NCI-H82 treated with DMSO at 0.1 percent for 48 hours (cell line): ENCODE measurements around the gene COL19A1.
"Not testable (repeated sequence)": the region's sequence is repeated elsewhere in the genome, so short reads cannot be mapped to it uniquely, and the experiment has no call there.

Source experiments
- DNase-seq: peaks from one replicate; lab custom pipeline; 2025; ENCODE audit not compliant: unreplicated experiment; lab: John Stamatoyannopoulos, UW

The COL19A1 gene

DNA sequence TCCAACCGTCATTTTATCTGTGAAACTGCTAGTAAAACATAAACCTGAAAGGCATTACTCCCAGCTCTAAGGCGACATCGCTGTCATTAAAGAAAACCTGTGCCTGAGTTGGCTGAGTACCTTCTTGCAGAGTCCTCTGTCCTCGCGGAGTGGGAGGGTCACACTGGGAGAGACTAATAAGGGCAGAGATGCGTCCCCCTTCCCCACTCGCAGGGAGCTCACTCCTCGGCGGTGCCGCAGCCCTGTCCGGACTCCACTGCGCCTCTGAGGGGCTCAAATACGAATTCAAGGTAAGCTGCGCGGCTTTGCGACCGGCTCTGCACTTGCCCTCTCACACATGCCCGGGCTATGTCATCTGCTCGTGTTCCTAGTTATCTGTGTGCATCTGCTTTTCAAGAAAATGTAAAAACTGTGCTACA, at the start of gene COL19A1:
Gene COL19A1, plus strand, starts transcription at position 206 of the 419 bp plus-strand sequence. CDS start 13,012 bp downstream, outside the sequence.
- DNase-seq: no peak

GRCh38 chr6:69816569-69816968, 49.8 kb upstream of the COL19A1 start:
- no peak for DNase-seq

DNA sequence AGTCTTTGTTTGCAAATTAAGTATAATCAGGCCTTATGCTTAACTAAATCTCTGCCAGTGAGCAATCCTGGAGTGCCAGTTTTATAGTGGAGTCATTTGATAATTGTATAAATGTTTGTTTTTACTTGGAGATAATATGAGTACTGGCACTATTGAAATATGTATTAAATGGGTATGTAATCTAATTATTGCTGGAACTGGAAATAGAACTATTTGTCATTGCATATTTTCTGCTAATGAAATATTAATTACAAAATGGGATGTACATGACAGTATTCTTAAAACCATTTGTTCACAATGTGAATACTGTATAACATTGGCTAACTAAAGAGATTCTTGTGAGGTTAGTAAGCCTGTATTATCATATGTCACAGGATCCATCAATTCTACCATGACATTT, 49.0 kb upstream of the COL19A1 start:
- DNase-seq: no peak

DNA sequence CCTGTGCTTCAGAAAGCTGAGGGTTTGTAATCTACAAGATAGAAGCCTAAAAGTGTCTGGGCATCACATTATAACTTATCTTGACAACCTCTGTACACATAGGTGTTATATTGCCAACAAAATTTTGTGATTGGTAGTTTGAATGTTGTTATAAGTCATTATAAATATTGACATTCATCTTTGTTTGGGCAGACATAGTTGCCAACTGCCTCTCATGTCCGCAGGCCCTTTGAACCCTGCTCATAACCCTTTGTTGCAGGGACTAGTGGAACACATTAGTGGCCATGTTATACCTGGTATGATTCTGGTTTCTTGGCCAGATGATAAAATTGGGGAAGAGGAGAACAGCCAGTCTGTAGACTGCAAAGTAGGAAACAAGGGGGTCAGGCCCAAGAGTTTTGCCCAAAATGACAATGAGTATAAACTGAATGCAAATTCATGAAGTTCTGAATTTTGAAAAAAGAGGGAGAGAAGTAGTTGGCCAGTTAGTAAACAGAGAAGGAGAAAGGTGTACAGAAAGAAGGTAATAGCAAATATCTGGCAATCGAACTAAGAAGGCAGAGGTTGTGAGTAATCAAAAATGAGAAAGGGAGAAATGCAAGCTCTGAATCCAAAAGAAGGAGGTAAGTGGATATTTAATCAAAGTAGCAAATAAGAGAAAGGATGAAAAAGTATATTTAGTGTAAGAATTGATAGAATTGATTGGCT, 48.0 kb upstream of the COL19A1 start:
- DNase-seq: no peak

GRCh38 chr6:69819138-69819537, 47.2 kb upstream of the COL19A1 start:
- DNase-seq: no peak

DNA sequence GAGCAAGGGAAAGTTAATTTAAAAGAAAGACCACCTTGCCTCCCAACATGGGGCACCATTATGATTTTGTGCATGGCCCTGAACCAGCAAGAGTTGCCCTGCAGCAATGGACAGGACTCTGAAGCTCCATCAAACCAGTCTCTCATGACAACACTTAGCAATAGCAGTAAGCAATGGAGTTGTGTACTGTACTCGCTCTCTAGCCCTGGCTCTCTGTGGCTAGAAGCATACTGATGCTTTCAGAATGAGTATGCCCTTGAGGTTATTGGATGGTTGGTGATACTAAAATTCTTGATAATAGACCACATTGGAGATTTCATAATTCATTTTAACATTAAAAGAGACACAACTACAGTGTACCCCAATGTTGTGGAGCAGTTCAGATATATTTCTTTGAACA, 46.3 kb upstream of the COL19A1 start:
- no peak for DNase-seq

- DNase-seq: no peak
Measured at GRCh38 chr6:69820438-69820837, 45.9 kb upstream of the COL19A1 start.

GRCh38 chr6:69824355-69824754, 42.0 kb upstream of the COL19A1 start:
- DNase-seq: not testable (repeated sequence)

DNA sequence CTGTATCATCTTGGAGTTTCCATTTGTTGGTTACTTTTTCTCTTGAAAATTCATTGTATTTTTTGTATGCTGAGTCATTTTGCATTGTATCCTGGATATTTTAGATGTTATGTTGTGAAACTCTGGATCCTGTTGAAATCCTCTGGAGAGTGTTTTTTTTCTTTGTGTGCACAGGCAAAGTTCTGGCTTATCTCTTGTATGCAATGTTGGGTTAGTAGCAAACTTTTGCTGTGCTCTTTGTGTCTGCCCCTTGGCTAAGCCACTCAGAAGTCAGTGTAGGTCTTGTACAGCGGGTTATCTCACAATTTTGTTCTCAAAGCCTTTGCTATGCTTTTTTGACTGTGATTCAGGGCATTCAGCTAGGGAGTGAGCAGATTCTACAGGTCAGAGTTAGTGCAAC, 40.5 kb upstream of the COL19A1 start:
- no peak for DNase-seq

DNA sequence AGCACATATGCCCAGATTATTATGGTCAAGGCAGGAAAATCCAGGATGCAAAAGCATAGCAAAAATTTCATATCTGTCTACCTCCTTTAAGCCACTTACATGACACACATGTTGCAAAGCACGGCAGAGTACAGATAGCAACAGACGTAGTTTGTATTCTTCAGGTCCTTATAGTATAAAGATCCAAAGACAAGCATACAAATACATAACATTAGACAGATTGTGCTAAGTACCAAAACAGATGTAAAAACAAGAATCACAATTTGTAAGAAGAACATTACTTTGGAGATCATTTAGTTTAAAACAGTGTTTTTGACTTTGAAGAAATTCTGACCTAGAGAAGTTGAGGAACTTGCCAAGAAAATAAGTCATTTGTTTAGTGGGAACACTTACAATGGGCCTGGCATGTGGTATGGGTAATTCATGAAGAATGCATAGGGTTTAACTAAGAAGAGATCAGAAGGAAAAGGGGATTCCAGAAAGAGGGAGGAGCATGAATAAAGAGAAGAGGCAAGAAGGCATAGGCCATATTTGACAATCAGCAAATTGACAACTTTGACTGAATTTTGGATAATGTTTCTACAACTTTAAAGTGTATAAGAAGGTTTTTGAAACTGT, 39.0 kb upstream of the COL19A1 start:
- no peak for DNase-seq

DNA sequence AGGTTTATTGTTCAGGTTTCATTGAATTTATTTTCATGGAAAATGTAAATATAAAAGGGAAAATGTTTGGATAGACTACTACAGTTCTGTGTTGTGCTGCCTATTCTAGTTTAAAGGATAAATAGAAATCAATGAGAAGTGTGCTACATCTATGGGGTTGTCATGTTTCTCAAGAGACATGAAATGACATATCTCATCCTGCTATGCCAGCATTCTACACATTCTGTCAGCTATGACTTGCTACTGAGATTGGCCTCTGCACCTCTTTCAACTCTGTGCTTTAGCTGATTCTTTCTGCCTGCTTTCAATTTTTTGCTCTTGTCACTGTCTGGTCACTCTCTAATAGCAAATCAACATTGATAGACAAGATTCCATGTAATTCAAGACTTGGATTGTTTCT, 33.8 kb upstream of the COL19A1 start:
- DNase-seq: no peak

- DNase-seq: peak; percentile 52
Measured at GRCh38 chr6:69835414-69836179, 30.8 kb upstream of the COL19A1 start.

DNA sequence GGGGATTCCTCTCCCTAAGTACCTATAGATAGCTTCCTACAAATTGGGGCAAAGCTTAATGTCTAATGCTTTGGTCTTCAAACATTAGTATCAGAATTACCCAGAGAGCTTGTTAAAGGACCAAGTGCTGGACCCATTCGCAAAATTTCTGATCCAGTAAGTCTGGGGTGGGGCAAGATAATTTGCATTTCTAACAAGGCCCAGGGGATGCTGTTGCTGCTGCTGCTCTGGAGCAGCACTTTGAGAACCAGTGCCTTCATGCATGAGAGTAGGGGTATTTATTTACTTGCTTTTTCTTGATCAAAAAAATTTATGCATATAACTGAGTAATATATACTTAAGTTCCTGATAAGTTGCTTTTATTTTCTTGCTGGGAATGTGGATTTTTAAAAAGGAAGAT, 24.5 kb upstream of the COL19A1 start:
- DNase-seq: no peak

DNA sequence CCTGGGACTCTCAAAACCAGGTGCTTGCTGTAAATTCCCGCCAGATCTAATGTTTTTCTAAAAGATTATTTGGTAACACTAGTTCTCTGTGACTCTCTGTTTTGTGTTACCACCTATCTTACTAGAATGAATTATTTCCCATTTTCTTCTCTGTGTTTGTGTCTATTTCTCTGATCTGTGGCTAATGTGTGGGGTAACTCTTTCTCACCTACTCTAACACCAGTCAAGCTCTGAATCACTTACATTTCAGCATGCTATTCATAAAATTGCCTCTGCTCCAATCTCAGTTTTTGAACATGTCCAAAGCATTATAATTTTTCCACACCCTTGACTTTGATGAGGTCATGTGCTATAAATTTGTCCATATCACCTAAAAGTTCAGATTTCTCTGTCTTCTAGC, 23.2 kb upstream of the COL19A1 start:
- DNase-seq: no peak

GRCh38 chr6:69846312-69846711, 20.0 kb upstream of the COL19A1 start:
- no peak for DNase-seq

DNA sequence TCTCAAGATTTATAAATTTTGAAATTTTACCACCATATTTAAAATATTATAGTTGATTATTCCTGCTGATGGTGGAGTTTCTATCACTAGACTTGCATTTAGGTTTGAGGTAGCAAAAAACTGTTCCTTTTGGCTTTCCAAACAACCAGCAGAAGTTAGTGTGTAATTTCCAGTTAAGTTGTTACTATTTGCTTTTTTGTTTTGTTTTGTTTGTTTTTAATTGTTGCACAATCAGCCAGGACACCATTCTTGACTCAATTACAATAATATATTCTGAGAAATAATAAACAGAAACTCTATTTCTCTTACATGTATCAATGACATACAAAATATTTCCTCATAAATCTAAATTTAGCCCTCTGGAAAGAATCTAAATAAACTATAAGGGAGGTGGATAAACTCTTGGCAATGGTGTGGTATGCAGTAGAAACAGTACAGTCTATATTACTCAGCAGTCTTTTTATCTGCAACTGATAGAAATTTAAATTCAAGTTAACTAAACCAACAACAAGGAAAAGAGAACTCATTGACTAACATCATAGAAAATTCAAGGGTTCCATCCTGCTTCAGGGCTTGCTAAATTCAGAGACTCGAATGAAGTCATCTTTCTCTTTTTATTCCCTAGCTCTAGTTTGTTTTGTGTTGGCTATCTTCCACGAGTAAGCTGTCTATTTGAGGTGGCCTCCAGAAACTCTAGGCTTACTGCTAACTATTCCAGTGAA, 19.4 kb upstream of the COL19A1 start:
- DNase-seq: no peak

DNA sequence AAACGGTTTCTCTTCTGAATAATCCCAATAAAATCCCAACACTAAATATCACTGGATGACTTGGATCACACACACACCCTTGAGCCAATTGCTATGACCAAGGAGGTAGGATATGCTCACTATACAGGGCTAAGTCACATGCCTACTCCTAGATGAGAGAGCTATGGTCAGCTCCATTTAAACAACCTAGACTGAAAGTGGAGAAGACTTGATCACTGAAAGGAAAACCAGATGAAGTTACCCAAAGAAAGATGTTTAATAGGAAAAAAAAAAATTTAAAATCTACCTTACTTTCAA, 18.9 kb upstream of the COL19A1 start:
- DNase-seq: no peak

DNA sequence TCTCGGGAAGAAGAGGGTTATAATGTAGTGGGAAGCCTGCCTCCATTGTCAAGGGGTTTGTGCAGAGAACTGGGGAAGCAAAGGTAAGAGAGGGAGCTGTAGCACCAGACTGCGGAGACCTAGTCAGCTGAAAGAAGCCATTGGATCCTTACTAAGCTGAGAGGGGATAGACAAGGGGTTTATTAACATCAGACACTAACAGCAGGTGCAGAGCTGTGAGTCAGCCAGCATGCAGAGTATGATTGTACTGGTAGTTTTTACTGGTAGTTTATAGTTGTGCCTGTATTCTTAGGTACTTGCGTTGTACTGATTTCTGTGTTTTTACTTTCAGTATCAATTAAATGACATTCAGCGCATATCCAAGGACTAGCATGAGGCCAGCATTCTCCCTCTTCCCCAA, 17.8 kb upstream of the COL19A1 start:
- no peak for DNase-seq

DNA sequence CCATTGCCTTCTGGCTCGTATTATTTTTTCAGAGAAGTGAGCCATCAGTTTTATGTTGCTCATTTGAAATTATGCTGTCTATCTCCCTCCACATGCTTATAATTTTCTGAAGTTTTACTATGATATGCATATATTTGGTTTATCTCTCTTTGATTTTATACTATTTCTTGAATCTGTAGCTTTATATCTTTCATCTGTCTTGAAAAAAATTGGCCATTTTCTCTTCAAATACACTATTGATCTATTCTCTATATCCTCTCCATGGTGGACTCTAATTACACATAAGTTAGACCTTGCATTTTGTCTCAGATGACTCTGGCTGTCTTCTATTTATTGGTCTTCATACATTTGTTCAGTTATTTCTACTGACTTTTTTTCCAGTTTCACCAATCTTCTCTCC, 13.7 kb upstream of the COL19A1 start:
- no peak for DNase-seq

DNA sequence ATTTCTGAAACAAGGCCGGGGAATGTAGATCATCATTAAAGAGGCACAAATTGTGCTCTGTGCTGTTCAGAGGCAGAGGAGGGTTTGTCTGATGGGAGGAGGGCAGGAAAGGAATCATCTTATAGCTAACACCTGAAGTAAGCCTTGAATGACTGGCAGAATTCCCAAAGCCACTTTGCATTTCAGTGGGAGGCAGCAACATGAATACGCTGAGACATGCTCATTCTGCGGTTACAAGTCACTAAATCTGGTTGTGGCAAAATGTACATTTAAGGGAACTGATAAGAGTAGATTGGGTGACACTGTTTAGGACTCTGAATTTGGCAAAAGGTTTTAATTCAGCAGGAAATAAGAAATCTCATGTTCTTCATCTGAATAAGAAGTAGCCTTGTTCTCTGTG, 4.4 kb upstream of the COL19A1 start:
- no peak for DNase-seq

DNA sequence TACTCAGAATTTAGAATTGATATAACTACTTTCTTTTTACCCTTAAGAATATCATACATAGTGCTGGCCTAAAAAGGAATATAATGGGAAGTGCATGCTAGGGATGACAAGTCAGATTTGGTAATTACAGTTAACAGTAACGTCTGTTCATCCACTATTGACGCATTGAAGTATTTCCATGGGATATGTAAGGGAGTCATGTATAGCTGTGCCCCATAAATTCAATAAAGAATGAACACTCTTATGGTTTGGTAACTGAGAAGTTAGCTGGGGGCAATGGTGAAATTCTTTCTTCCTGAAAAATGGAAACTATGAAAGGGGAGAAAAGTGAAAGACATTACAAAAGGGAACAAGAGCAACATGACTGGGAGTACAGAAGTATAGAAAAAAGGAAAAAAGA, 2.6 kb upstream of the COL19A1 start:
- DNase-seq: no peak

- DNase-seq: no peak
Measured at GRCh38 chr6:69865126-69865525, 1.2 kb upstream of the COL19A1 start.
